GM21619 (cell line): ENCODE results near the gene HARS2.
"Not testable (repeated sequence)": the region's sequence is repeated elsewhere in the genome, so short reads cannot be mapped to it uniquely, and the experiment has no call there.

Experiments used
- ATAC-seq: cut with Tn5 transposase; IDR thresholded peaks from one replicate; pipeline ENCODE4 v1.9.1; 2021; ENCODE audit not compliant: unreplicated experiment

Gene HARS2, protein sequence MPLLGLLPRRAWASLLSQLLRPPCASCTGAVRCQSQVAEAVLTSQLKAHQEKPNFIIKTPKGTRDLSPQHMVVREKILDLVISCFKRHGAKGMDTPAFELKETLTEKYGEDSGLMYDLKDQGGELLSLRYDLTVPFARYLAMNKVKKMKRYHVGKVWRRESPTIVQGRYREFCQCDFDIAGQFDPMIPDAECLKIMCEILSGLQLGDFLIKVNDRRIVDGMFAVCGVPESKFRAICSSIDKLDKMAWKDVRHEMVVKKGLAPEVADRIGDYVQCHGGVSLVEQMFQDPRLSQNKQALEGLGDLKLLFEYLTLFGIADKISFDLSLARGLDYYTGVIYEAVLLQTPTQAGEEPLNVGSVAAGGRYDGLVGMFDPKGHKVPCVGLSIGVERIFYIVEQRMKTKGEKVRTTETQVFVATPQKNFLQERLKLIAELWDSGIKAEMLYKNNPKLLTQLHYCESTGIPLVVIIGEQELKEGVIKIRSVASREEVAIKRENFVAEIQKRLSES

DNA sequence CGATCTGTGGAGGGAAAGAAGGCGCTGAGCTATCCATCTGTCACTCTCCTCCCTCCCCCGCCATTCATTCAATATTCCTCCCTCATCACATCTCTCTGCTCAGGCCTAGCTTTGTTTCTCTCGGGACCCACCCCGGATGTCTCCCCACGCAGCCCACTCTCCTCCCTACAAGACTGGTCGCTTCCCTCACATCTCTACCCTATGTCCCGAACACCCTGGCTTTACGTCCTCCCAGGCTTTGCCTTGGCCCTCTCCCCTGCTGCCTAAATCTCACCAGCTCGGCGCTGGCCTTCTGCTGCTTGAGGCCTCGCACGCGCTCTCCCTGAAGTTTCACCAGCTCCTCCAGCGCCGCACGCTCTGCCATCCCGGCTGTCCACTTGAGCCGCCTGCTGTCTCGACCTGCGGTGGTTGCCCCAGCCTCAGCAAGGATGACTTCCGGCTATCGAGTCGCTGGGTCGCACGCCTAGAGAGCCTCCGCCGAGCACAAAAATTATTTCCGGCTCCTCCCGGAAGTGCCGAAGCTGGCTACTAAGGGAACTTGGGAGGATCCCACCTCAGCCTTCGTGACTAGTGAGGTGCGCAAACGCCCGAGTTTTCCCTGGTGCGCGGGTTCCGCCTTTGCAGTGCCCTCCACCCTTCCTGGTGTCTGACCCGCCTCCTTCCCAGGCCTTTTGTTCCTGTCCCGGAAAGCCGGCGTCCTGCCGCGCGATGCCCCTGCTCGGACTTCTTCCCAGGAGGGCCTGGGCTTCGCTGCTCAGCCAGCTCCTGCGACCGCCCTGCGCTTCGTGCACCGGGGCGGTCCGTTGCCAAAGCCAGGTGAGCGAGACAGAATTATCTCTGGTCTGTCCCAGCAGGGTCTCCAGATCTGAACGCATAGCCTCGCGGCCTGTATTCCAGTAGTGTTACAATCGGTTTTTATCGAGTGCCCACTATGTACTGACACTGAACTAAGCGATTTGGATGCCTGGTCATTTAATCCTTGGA is at the start of gene HARS2, which contains the start of gene HARS1:
Gene HARS2 (plus strand): TSS at position 515 of the 984 bp plus-strand sequence. CDS start 194 bp downstream, at position 709.
Gene HARS1 (minus strand): TSS at position 430 of the 984 bp plus-strand sequence. CDS start 66 bp downstream, at position 364.
- peak; percentile 98 for ATAC-seq

DNA sequence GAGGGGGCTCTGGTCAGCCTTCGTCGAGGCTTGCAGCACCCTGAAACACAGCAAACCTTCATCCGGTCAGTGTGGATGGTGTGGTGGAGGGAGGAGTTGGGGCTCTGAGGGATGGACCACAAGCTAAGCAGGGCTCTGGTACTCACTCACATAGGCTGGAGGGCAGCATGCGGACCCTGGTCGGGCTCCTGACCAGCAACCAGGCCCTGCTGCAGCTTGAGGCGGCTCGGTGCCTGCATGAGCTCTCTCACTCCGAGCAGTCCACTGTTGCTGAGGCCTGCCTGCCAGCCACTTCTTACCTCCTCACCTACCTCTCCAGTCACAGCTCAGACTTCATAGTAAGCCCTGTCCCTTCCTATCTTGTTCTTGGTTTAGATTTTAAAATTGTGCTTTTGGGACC is 49.5 kb upstream of the HARS2 start:
- no peak for ATAC-seq

DNA sequence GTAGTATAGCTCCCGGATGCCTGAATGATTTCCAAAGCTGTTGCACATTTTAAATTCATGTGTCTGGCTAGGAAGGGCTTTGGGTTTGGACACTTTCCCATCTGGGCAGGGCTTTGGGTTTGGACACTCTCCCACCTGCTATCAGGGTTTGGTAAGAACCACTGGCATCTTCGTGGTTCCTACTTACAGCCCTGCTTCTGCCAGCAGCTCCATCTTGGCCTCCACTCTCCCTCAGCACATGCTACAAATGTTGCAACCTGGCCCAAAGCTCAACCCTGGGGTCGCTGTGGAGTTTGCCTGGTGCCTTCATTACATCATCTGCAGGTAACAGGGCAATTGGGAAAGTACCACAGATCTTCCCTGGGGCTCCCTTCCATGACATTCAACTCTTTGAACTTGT is 48.5 kb upstream of the HARS2 start:
- no peak for ATAC-seq

DNA sequence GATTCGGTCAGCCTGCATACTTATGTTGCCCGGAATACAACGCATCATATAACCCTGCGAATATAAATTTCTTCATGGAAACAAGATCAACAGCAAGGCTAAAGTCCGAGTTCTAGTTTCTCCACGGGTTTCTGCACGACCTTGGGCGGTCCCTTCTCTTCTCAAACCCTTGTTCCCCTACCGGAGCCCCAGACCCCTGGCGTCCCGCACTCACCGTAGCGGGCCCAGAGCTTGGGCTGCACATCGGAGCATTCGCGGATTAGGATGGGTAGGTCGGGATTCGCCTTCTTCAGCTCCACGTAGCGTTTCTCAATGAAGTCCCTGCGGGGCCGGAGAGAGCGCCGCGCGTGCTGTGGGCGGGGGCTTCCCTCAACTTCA is 44.2 kb upstream of the HARS2 start:
- ATAC-seq = peak; percentile 38

DNA sequence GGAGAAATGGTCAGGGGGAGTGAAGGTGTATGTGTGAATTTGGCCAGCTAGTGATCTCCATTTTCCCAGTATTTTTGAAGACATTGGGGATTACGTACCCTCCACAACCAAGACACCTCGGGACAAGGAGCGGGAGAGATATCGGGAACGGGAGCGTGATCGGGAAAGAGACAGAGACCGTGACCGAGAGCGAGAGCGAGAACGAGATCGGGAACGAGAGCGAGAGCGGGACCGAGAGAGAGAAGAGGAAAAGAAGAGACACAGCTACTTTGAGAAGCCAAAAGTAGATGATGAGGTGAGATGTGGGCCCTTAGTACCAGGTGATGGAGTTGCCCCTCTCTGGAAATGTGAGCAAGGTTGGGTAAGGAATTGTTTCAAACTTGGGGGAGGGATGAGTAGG is 32.4 kb upstream of the HARS2 start:
- no peak for ATAC-seq

DNA sequence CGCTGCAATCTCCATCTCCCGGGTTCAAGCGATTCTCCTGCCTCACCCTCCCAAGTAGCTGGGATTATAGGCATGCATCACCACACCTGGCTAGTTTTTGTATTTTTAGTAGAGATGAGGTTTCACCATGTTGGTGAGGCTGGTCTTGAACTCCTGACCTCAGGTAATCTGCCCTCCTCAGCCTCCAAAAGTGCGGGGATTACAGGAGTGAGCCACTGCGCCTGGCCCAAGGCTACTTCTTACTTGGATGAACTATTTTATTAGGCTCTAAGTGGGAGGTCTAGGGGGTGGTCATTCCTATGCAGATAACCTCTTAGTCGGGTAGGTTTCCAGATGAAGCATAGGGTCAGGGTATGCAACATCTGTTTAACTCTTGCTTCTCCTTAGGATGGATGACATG is 30.9 kb upstream of the HARS2 start:
- not testable (repeated sequence) for ATAC-seq

DNA sequence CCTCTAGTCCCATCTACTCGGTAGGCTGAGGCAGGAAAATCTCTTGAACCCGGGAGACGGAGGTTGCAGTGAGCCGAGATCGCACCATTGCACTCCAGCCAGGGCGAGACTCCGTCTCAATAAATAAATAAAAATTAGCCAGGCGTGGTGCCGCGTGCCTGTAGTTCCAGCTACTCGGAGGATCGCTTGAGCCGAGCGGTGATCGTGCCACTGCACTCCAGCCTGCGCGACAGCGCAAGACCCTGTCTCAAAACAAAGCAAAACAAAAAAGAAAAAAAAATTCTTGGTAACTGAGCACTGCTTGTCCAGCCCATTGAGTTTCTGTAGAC is 27.3 kb upstream of the HARS2 start:
- peak; percentile 3 for ATAC-seq

DNA sequence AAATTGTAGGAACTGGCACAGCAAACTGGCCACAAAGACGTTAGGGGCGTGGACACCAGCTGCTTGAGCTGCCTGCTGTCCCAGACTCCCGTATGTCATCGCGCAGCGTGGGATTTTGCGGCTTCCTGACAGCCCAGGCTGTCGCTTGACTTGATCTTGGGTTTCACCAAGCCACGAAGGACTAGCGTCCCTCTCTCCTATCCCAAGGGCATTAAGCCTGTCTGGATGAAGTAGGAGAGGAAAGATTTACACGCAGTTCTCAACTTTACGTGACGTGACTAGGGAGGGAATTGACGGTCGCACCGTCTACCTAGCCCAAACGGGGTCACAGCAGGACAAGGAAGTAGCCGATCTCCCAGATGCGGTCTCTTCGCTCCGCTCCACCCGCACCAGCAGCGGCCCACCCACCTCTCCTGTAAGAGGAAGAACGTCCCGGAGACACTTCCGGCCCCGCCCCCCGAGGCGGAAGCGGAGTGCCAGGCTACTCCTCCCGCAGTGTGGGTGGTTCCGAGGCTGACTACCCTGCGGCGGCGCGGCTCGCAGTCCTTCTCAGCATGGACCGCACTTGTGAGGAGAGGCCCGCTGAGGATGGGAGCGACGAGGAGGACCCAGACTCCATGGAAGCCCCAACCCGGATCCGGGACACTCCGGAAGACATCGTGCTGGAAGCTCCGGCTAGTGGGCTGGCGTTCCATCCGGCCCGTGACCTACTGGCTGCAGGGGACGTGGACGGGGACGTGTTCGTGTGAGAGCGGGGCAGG is 26.7 kb upstream of the HARS2 start, which contains the start of gene WDR55:
Gene WDR55 (plus strand): TSS at position 546 of the 761 bp plus-strand sequence. CDS start 9 bp downstream, at position 555.
- peak; percentile 96 for ATAC-seq

DNA sequence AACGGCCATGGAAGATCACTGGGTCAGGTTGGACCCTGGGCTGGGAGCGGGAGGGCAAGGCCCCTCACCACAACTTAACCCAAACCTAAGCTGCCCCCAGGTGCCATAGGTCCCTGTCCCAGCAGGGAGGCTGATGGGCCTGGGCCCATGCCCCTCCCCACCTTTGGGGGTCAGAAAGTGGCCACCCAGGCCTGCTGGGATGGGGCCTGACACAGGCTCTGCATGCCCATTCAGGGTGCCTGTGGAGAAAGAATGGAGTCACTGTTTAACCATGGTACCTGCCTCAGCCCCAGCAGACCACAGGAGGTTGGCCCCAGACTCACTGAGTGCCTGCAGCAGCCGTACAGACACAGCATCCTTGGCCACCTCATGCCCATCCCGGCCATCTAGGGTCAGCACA is 20.2 kb upstream of the HARS2 start:
- not testable (repeated sequence) for ATAC-seq

DNA sequence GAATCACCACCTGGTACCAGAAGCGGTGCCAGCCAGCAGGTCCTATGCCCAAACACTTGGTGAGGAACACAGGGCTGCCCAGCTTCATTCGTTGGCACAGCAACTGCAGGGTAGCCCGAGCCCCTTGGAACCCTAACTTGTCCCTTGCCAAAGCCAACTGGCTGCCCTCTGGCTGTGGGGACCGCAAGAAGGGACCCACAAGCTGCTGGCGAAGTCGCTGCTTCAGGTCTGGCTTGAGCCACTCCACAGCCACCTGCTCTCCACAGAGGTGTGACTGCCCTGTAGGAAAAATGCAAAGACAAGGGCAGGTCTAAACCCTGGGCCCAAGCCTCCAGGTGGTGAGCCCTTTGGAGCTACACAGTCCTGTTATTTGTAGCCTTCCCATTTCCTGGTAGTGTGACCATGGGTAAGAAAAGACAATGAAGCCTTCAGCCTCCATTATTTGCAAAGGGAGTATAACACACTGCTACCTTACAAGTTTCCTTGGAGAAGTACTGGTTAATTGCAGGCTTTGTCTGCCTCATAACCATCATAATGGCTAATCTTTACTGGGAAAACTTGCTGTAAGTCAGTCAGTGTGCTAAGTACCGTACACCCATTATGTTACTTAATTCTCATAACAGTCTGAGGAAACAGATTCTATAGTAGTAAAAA is 19.7 kb upstream of the HARS2 start:
- no peak for ATAC-seq

DNA sequence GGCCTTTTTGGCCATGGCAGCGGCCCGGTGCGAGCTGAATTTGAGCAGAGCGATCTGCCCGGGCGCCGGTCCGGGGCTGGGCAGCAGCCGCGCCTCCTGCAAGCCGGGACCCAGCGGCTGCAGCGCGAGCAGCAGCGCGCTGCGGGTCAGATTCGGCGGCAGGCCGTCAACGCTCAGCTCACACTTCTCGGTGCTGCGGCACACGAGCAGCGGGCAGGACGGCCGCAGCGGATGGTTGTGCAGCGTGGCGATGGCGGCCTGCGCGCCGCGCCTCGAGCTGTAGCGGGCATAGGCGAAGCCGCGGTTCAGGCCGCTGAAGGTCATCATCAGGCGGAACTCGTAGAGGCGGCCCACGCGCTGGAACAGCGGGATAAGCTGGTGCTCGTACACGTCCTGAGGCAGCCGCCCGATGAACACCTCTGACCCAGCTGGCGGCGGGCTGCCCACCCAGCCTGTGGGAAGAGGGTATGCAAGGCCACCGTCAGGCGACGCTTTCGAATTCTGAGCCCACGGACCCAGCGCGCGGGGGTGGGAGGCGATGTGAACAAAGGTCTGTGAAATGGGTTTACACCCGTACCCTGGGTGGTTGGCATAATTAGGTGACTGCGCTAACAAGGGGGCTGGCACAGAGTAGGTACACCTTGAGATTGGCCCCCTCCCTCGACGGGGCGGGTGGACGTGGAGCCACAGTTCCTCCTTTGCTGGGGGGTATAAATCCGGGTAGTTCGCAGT is 18.6 kb upstream of the HARS2 start:
- no peak for ATAC-seq

DNA sequence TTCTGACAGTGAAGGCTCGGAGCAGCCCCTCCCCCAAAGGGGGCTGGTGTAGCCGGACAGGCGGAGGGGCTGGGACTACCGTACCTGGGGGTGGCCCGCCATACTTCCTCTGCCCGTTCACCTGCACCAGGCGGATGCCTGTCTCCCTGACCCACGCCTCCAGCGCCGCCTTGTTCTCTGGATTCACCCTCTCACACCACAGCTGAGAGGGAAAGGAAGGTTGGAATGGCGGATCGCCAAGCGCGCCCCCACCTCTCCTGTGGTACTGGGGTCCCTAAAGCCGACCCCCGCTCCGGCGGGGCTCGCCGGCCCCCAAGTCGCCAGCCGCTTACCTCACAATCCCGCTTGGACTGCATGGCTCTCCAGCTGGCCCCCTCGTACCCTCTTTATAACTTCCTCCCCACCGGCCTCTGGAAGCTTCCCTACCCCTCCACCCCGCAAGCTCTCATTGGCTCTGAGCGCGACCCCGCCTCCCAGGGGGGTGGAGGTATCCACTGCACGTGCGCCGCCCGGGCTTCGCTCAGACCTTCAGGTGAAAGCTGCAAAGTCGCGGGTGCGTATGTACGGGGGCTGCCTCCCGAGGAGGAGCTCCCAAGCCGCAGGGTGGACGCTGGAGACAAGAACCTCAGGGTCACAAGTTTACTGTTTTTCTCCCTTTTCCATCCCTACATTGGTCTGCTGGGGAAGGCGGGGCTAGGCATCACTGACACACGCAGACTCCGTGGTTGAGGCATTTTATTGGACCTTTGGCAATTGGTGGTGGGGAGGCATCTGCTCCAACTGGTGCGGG is 17.9 kb upstream of the HARS2 start, which contains the start of gene DND1:
Gene DND1 (minus strand): TSS at position 390 of the 790 bp plus-strand sequence. CDS start 34 bp downstream, at position 356.
- no peak for ATAC-seq

DNA sequence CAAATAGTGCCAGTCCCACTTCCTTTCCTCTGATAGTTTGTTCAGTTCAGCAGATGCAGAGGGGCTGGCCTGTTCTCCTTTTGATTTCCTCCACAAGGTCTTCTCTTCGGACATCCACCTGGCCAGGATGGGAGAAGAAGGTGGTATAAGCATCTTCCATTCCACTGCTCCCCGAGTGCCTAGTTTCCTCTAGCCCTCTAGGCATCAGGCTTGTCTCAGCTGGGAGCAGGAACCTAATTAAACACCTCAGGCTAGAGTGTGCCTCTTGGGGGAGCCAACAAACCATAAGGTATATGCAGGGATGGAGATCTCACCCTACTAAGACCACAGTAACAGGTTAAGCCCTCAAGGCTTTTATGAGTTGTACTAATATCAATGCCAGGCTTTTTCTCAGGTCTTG is 17.0 kb upstream of the HARS2 start:
- ATAC-seq = no peak

DNA sequence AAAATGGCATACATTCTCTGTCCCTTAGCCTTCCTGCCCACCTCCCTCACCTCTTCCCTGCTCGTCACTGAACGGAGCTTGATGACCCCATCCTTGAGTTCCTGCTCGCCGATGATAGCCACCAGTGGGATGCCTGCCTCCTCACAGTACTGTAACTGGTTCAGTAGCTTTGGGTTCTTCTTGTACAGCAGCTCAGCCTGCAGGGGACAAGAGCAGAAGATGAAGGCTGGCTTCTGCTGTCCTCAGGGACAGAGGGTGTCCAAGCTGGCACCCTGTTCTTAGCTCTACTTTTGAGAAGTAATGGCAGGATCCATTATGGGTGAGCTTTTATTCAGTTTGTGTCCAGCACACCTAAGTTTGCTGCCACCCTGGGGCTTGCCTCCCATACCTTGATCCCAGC is 16.6 kb upstream of the HARS2 start:
- ATAC-seq = no peak

DNA sequence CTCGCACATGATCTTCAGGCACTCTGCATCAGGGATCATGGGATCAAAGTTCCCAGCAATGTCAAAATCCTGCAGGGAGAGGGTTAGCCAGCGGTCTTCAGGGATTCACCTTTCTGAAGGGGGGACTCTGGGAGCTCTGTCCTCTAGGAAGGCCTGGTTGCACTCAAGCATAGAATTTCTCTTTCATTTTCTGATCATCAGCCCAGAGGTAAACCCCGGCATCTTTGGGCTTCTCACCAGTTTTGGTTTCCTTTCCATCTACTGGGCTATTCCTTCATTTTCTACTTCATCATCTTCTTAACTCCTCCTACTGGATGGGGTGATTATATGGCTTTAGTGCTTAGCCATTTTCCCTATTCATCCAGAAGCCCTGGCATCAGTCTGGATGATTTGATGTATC is 13.3 kb upstream of the HARS2 start:
- peak; percentile 56 for ATAC-seq

DNA sequence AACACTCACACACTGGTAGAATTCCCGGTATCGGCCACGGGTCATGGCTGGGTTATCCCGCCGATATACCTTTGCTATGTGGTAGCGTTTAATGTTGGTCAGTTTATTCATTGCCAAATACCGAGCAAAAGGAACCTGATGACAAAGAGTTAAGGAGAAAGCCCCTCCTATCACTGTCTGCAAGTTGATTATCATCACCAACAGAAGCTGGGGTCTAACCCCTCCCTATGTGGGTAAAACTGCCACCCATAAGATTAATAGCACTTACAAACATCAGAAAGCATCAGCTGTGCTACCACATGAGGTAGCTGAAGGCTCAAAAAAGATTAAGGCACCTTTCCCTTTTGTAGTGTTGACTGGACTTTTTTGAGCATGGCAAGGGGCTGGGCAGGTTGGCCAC is 12.3 kb upstream of the HARS2 start:
- ATAC-seq = no peak

DNA sequence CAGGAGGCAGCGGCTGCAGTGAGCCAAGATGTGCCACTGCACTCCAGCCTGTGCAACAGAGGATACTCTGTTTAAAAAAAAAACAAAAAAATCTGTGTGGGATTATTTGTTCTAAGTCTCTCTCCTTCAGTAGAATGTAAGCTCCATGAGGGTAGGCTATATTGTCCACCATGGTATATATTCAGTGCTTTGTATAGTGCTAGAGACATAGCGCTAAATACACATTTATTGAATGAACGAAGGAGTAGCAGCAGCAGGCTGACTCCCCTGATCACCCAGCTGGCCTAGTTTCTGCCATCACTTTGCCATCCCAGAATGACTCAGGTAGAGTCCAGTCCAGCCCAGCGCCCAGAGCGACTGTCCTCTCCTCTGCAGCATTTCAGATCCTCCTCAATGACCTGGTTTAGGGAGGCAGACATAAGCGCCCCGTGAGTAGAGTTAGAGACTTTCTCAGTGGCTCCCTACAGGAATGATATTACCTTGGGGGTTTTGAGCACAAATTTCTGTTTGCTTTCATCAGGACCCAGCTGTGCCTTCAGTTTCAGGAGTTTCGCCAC is 801 bp upstream of the HARS2 start:
- peak; percentile 2 for ATAC-seq

DNA sequence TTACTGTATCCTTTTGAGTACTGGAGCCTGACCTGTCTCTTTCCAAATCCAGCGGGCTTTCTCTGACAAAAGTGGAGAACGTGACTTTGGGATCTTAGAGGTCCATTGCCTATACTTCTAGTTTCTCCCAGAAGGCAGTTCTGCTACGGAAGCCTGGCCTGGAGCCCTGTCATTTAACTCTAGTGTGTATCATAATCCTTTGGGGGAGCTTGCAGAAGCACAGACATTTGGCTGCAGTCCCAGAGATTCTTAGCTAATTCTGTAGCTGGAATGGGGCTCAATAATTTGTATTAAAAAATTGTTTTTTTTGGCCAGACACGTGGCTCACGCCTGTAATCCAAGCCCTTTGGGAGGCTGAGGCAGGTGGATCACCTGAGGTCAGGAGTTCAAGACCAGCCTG is 3.0 kb downstream of the HARS2 start:
- no peak for ATAC-seq
